Neural progenitor cell (in vitro differentiated cells): ENCODE measurements around the gene USP7. TPM values are rescaled to one million over a fixed set of nuclear protein-coding genes. Genes with fewer than 3 reads are reported as not detected.

Experiments used
- DNase-seq: peaks from one replicate; pipeline ENCODE4 v3.0.0-alpha.2; 2016; ENCODE audit warnings: low spot score
- H2AFZ ChIP-seq: fragments of 200-600 bp; sonication (generic); replicated peaks from 2 replicates; pipeline ENCODE4 v1.6.1; 2016; ENCODE audit warnings: antibody characterized with exemption
- H3F3A ChIP-seq: fragments of 200-600 bp; sonication (generic); 2 replicates; pipeline ENCODE4 v1.6.1; 2016; ENCODE audit warnings: antibody characterized with exemption, low read depth
- H3K27ac ChIP-seq: fragments of 200-600 bp; sonication (generic); 2 replicates; pipeline ENCODE4 v1.5.1; 2016; ENCODE audit warnings: mild to moderate bottlenecking
- H3K27me3 ChIP-seq: fragments of 200-600 bp; sonication (generic); 2 replicates; pipeline ENCODE4 v1.6.1; 2016; ENCODE audit warnings: mild to moderate bottlenecking, moderate library complexity
- H3K36me3 ChIP-seq: fragments of 200-600 bp; sonication (generic); 2 replicates; pipeline ENCODE4 v1.5.1; 2016
- H3K4me1 ChIP-seq: fragments of 200-600 bp; sonication (generic); 2 replicates; pipeline ENCODE4 v1.6.1; 2016; ENCODE audit warnings: mixed run types
- H3K4me2 ChIP-seq: fragments of 200-600 bp; sonication (generic); 2 replicates; pipeline ENCODE4 v1.6.1; 2016
- H3K4me3 ChIP-seq: fragments of 200-600 bp; sonication (generic); 2 replicates; pipeline ENCODE4 v1.5.1; 2016
- H3K79me2 ChIP-seq: fragments of 200-600 bp; sonication (generic); 2 replicates; pipeline ENCODE4 v1.6.1; 2016; ENCODE audit warnings: low read depth
- H3K9ac ChIP-seq: fragments of 200-600 bp; sonication (generic); 2 replicates; pipeline ENCODE4 v1.6.1; 2016
- H3K9me3 ChIP-seq: fragments of 200-600 bp; sonication (generic); 2 replicates; pipeline ENCODE4 v1.5.1; 2016; ENCODE audit warnings: low read depth
- H4K20me1 ChIP-seq: fragments of 200-600 bp; sonication (generic); 2 replicates; pipeline ENCODE4 v1.6.1; 2016; ENCODE audit warnings: low read depth
- H3K27ac Mint-ChIP-seq: 3 replicates; pipeline ENCODE4 v1.8.0; 2021; ENCODE audit warnings: mixed read lengths
- H3K27me3 Mint-ChIP-seq: 2 replicates; pipeline ENCODE4 v1.8.0; 2022; ENCODE audit warnings: low read depth, mild to moderate bottlenecking, inconsistent platforms, moderate library complexity, mixed read lengths; ENCODE audit not compliant: insufficient read depth
- H3K36me3 Mint-ChIP-seq: 3 replicates; pipeline ENCODE4 v1.8.0; 2021; ENCODE audit warnings: mixed read lengths
- H3K4me1 Mint-ChIP-seq: 3 replicates; pipeline ENCODE4 v1.8.0; 2021; ENCODE audit warnings: mixed read lengths
- H3K4me3 Mint-ChIP-seq: 3 replicates; pipeline ENCODE4 v1.8.0; 2021; ENCODE audit warnings: mild to moderate bottlenecking, moderate library complexity, mixed read lengths
- H3K9me3 Mint-ChIP-seq: 3 replicates; pipeline ENCODE4 v1.8.0; 2020; ENCODE audit warnings: mixed read lengths
- EZH2 ChIP-seq: fragments of 200-600 bp; sonication (generic); IDR thresholded peaks from 2 replicates; pipeline ENCODE4 v1.6.1; 2017; ENCODE audit warnings: antibody characterized with exemption, mild to moderate bottlenecking, moderate library complexity
- EZH2phosphoT487 ChIP-seq: fragments of 200-600 bp; sonication (generic); IDR thresholded peaks from 2 replicates; pipeline ENCODE4 v1.6.1; 2017; ENCODE audit warnings: antibody characterized with exemption
- total RNA-seq: library from RNA; depleted of rRNA; stranded (reverse); fragments of >200 nt; gene quantifications from 2 replicates; pipeline ENCODE4 v1.2.3, GENCODE V29; 2015; ENCODE audit warnings: low replicate concordance
- TF ChIP-seq, protein P1 (sequence below): fragments of 200-600 bp; sonication (generic); IDR thresholded peaks from 2 replicates; pipeline ENCODE4 v1.5.1; 2017; ENCODE audit warnings: antibody characterized with exemption, mild to moderate bottlenecking

Gene USP7
- total RNA-seq, 1 donor from 2014 or later: 90.3 TPM

- H3K4me1 ChIP-seq: peaks cover 3% of the 10 kb centered on the region
- H3K9me3 ChIP-seq: no peaks in the 10 kb centered on the region
- peaks cover 7% of the 10 kb centered on the region for H3K27me3 Mint-ChIP-seq
- no peak overlapping the region for H3K27ac Mint-ChIP-seq
- H2AFZ ChIP-seq: no peak overlapping the region
- no peak overlapping the region for H3K4me3 ChIP-seq
- DNase-seq: no peak
- H3F3A ChIP-seq: peaks cover 5% of the 10 kb centered on the region
- no peaks in the 10 kb centered on the region for H4K20me1 ChIP-seq
- H3K27me3 ChIP-seq: no peaks in the 10 kb centered on the region
- no peak overlapping the region for H3K27ac ChIP-seq
- no peaks in the 10 kb centered on the region for H3K36me3 ChIP-seq
- H3K9me3 Mint-ChIP-seq: peaks cover 6% of the 10 kb centered on the region
- TF ChIP-seq EZH2 (no peak), EZH2phosphoT487 (no peak)
- TF ChIP-seq, protein P1, sequence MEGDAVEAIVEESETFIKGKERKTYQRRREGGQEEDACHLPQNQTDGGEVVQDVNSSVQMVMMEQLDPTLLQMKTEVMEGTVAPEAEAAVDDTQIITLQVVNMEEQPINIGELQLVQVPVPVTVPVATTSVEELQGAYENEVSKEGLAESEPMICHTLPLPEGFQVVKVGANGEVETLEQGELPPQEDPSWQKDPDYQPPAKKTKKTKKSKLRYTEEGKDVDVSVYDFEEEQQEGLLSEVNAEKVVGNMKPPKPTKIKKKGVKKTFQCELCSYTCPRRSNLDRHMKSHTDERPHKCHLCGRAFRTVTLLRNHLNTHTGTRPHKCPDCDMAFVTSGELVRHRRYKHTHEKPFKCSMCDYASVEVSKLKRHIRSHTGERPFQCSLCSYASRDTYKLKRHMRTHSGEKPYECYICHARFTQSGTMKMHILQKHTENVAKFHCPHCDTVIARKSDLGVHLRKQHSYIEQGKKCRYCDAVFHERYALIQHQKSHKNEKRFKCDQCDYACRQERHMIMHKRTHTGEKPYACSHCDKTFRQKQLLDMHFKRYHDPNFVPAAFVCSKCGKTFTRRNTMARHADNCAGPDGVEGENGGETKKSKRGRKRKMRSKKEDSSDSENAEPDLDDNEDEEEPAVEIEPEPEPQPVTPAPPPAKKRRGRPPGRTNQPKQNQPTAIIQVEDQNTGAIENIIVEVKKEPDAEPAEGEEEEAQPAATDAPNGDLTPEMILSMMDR: no peak
- H3K9ac ChIP-seq: no peak overlapping the region
- H3K36me3 Mint-ChIP-seq: no peaks in the 10 kb centered on the region
- H3K79me2 ChIP-seq: no peaks in the 10 kb centered on the region
- H3K4me2 ChIP-seq: no peak overlapping the region
- no peak overlapping the region for H3K4me3 Mint-ChIP-seq
- H3K4me1 Mint-ChIP-seq: peaks cover 7% of the 10 kb centered on the region
Measured at GRCh38 chr16:9012330-9012729, 48.6 kb upstream of the USP7 start.

GRCh38 chr16:9008601-9009260, 45.0 kb upstream of the USP7 start:
- Histone ChIP-seq H3K4me3 (no peak overlapping the region), H3K9ac (no peak overlapping the region), H3K79me2 (no peaks in the 10 kb centered on the region), H3K27me3 (no peaks in the 10 kb centered on the region), H3K4me1 (peaks cover 3% of the 10 kb centered on the region), H3K9me3 (no peaks in the 10 kb centered on the region), H3K4me2 (no peak overlapping the region), H3F3A (peaks cover 5% of the 10 kb centered on the region), H2AFZ (peak overlapping the region; percentile 66), H3K36me3 (no peaks in the 10 kb centered on the region), H3K27ac (no peak overlapping the region), H4K20me1 (no peaks in the 10 kb centered on the region)
- peaks cover 11% of the 10 kb centered on the region for H3K4me1 Mint-ChIP-seq
- H3K36me3 Mint-ChIP-seq: no peaks in the 10 kb centered on the region
- no peaks in the 10 kb centered on the region for H3K9me3 Mint-ChIP-seq
- H3K27ac Mint-ChIP-seq: no peak overlapping the region
- no peak overlapping the region for H3K4me3 Mint-ChIP-seq
- peak; percentile 89 for DNase-seq
- H3K27me3 Mint-ChIP-seq: peaks cover 13% of the 10 kb centered on the region
- TF ChIP-seq, protein P1: peak; percentile 92
- TF ChIP-seq EZH2: no peak

- TF ChIP-seq EZH2phosphoT487 (no peak), EZH2 (no peak)
- TF ChIP-seq, protein P1: no peak
- no peaks in the 10 kb centered on the region for H3K36me3 Mint-ChIP-seq
Measured at GRCh38 chr16:9007177-9007794, 43.6 kb upstream of the USP7 start.

More at GRCh38 chr16:9007177-9007794, 43.6 kb upstream of the USP7 start:
- Mint-ChIP-seq H3K4me1 (peaks cover 11% of the 10 kb centered on the region), H3K4me3 (no peak overlapping the region), H3K9me3 (no peaks in the 10 kb centered on the region), H3K27me3 (peaks cover 13% of the 10 kb centered on the region), H3K27ac (no peak overlapping the region)
- Histone ChIP-seq H3K27me3 (no peaks in the 10 kb centered on the region), H3K4me2 (no peak overlapping the region), H3K36me3 (no peaks in the 10 kb centered on the region), H3K4me1 (no peaks in the 10 kb centered on the region), H3K9ac (no peak overlapping the region), H3F3A (no peaks in the 10 kb centered on the region), H3K4me3 (no peak overlapping the region), H3K79me2 (no peaks in the 10 kb centered on the region), H3K9me3 (no peaks in the 10 kb centered on the region), H2AFZ (no peak overlapping the region), H4K20me1 (no peaks in the 10 kb centered on the region), H3K27ac (no peak overlapping the region)
- no peak for DNase-seq
